Urinary bladder (tissue), 4 donors: ENCODE data around the gene ATG14. TPM values are rescaled to one million over a fixed set of nuclear protein-coding genes. Genes with fewer than 3 reads are reported as not detected.
"Not testable (repeated sequence)": the region's sequence is repeated elsewhere in the genome, so short reads cannot be mapped to it uniquely, and the experiment has no call there.

ENCODE experiments used
- DNase-seq: peaks from one replicate; pipeline ENCODE4 v3.0.0-alpha.2; 2015; ENCODE audit errors: extremely low spot score
- H3K27ac ChIP-seq: one replicate; pipeline ENCODE4 v1.5.1; 2013; ENCODE audit warnings: low read depth, mild to moderate bottlenecking, moderate library complexity
- H3K36me3 ChIP-seq: one replicate; pipeline ENCODE4 v1.6.1; 2013; ENCODE audit warnings: mild to moderate bottlenecking, moderate library complexity; ENCODE audit not compliant: insufficient read depth
- H3K4me1 ChIP-seq: one replicate; pipeline ENCODE4 v1.6.1; 2013; ENCODE audit warnings: mild to moderate bottlenecking, moderate library complexity; ENCODE audit not compliant: insufficient read depth
- H3K4me3 ChIP-seq: one replicate; pipeline ENCODE4 v1.5.1; 2013; ENCODE audit warnings: low read depth, low read length
- WGBS: extraction: QIAGEN DNeasy Blood & Tissue Kit; methylation state at CpG from one replicate; pipeline ENCODE4 v1.1.7; 2013; 5-methylcytosine and 5-hydroxymethylcytosine counted together
- polyA plus RNA-seq: library from polyadenylated mRNA; stranded (reverse); fragments of 200-250 nt; gene quantifications from one replicate; pipeline ENCODE4 v1.2.3, GENCODE V29; 2013
- total RNA-seq: library from RNA; depleted of rRNA; stranded (reverse); fragments of >200 nt; gene quantifications from one replicate; pipeline ENCODE4 v1.2.3, GENCODE V29; 2014
- donor health status: healthy with polysubstance abuse.
- donor health status: healthy.

The ATG14 gene
- total and polyA plus RNA-seq, 2 donors: 9.7 to 24.7 TPM

DNA sequence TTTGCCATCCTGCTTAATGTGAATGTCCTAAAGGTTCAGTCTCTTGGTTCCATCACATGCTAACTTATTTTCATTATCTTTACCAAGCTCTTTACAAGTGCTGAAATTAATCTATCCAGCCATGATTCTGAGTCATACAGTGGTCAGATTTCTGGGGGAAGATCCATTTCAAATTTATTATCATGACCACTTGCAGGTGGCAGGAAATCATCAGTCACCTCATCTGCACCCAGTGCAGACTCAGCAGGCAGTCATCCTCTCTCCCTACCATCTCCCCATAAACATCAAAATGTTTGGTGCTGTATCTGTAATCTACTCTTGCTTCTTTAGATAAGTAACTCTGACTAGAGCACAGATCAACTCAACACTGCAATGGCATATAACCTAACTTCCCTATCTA, 23.5 kb downstream of the ATG14 start:
- Histone ChIP-seq H3K36me3 (peaks cover 5% of the 10 kb centered on the region), H3K4me3 (no peak overlapping the region), H3K27ac (no peak overlapping the region), H3K4me1 (no peaks in the 10 kb centered on the region)
- no peak for DNase-seq

DNA sequence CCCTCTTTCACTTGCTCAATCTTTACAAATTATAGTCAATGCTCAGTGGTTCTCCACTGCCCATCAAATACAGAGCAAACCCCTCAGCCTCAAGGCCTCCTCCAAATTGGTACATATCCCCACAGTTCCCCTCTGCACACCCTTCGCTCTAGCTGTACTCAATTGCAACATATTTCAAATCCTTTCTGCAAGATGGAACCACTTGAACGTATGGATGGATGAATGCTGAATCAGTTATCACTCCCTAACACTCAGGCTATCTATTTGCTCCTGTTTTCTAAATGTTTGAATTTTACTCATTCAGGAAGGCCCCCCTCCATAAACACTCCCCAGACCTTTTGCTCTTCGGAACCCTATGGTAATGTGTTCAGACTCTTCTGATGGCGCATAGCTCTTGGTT, 24.5 kb downstream of the ATG14 start:
- no peak overlapping the region for H3K27ac ChIP-seq
- peaks cover 5% of the 10 kb centered on the region for H3K36me3 ChIP-seq
- no peak overlapping the region for H3K4me3 ChIP-seq
- no peak for DNase-seq
- WGBS: 96% methylated on average over 4 of the region's 4 CpGs
- H3K4me1 ChIP-seq: no peaks in the 10 kb centered on the region

DNA sequence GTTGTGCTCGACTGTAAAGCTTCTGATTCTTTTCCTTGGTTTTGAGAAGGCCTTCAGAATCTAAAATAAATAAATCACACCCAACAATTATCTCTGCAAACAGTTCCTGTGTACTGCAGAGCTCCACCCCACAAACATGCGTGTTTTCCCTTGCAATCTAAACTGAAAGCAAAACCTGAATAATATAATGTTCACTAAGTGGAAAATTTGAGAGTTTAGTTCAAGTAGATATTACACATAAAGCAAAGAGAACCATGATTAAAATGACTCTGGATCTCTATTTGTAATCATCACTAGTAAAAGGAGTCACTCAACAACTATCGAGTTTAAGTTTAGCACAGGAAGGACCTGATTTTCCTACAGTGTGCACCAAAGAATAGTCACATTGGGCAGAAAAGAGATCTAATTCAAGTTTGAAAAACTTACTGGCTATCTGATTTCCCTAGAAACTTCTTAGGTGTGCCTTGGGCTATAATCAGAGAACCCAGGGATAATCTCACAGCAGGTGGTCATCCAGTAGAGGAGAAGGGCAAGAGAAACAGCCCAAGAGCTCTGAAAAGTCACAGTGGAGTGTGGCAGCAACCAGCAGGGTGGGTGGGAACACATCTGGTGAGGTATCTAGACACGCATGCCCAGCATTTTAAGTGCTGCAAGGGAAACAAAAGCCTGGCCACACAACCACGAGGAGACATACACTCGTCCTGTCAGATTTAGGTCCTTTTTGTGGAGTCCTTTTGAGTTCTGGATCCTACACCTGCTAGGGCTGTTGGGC, 25.4 kb downstream of the ATG14 start:
- no peak overlapping the region for H3K4me3 ChIP-seq
- H3K4me1 ChIP-seq: no peaks in the 10 kb centered on the region
- WGBS: 84% methylated on average over 6 of the region's 6 CpGs
- H3K27ac ChIP-seq: no peak overlapping the region
- DNase-seq: no peak
- peaks cover 6% of the 10 kb centered on the region for H3K36me3 ChIP-seq

GRCh38 chr14:55384536-55384935, 27.1 kb downstream of the ATG14 start:
- H3K27ac ChIP-seq: no peak overlapping the region

DNA sequence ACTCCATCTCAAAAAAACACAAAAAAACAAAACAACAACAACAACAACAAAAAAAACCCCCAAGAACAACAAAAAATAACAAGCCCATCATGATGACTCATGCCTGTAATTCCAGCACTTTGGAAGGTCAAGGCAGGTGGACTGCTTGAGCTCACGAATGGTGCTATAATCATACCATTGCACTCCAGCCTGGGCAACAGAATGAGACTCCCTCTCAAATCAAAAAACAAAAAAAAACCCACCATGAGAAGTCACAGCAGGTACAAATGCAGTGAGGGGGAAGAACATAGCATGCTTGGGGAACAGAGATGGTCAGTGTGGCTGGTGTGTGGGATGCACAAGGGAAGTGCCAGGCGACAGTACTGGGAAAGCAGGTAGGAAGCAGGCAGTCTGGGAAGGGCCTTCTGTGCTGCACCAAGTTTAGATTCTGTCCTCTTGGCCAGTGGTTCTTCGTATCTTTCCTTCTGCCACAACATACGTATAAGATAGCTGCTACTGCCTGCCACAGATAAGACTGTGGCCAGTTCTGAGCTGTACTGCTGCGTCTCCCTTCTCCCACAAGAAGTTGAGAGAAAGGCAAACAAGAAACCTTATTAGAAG, 28.0 kb downstream of the ATG14 start:
- H3K4me1 ChIP-seq: no peaks in the 10 kb centered on the region
- no peak overlapping the region for H3K27ac ChIP-seq
- H3K4me3 ChIP-seq: no peak overlapping the region
- 84% methylated on average over 5 of the region's 5 CpGs for WGBS
- no peak for DNase-seq
- peaks cover 5% of the 10 kb centered on the region for H3K36me3 ChIP-seq

More at GRCh38 chr14:55384536-55384935, 27.1 kb downstream of the ATG14 start:
- DNase-seq: no peak
- 79% methylated on average over 3 of the region's 3 CpGs for WGBS
- peaks cover 6% of the 10 kb centered on the region for H3K36me3 ChIP-seq
- no peak overlapping the region for H3K4me3 ChIP-seq
- no peaks in the 10 kb centered on the region for H3K4me1 ChIP-seq

DNA sequence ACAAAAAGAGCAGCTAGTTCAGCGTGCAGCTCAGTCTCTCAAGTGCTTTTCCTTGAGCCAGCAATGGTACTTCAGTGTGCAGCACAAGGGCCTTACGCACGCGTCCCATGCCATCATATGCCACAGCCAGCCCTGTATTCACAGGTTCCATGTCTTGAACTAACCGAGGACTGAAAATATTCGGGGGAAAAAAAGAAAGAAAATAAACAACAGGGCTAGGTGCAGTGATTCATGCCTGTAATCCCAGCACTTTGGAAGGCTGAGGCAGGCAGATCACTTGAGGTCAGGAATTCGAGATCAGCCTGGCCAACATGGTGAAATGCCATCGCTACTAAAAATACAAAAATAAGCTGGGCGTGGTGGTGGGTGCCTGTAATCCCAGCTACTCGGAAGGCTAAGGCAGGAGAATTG, 28.6 kb downstream of the ATG14 start:
- 86% methylated on average over 10 of the region's 10 CpGs for WGBS
- not testable (repeated sequence) for DNase-seq, H3K4me3 ChIP-seq, H3K27ac ChIP-seq, H3K36me3 ChIP-seq, H3K4me1 ChIP-seq

- no peaks in the 10 kb centered on the region for H3K4me1 ChIP-seq
- H3K27ac ChIP-seq: no peak overlapping the region
- WGBS: 75% methylated on average over 4 of the region's 4 CpGs
- peaks cover 4% of the 10 kb centered on the region for H3K36me3 ChIP-seq
- no peak for DNase-seq
- no peak overlapping the region for H3K4me3 ChIP-seq
Measured at GRCh38 chr14:55382483-55382882, 29.1 kb downstream of the ATG14 start.

- no peaks in the 10 kb centered on the region for H3K4me1 ChIP-seq
- WGBS: 95% methylated on average over 2 of the region's 2 CpGs
- DNase-seq: no peak
- H3K36me3 ChIP-seq: peaks cover 1% of the 10 kb centered on the region
- no peak overlapping the region for H3K27ac ChIP-seq
- no peak overlapping the region for H3K4me3 ChIP-seq
Measured at GRCh38 chr14:55381561-55381960, 30.1 kb downstream of the ATG14 start.

GRCh38 chr14:55381040-55381439, 30.6 kb downstream of the ATG14 start:
- H3K4me3 ChIP-seq: no peak overlapping the region
- H3K4me1 ChIP-seq: no peaks in the 10 kb centered on the region
- H3K27ac ChIP-seq: no peak overlapping the region
- DNase-seq: no peak
- H3K36me3 ChIP-seq: peaks cover 1% of the 10 kb centered on the region
- 84% methylated on average over 5 of the region's 5 CpGs for whole genome bisulfite sequencing

GRCh38 chr14:55377236-55377635, 34.4 kb downstream of the ATG14 start:
- Histone ChIP-seq H3K36me3 (peaks cover 1% of the 10 kb centered on the region), H3K27ac (no peak overlapping the region), H3K4me3 (no peak overlapping the region), H3K4me1 (no peaks in the 10 kb centered on the region)
- no peak for DNase-seq
- 94% methylated on average over 5 of the region's 5 CpGs for WGBS

DNA sequence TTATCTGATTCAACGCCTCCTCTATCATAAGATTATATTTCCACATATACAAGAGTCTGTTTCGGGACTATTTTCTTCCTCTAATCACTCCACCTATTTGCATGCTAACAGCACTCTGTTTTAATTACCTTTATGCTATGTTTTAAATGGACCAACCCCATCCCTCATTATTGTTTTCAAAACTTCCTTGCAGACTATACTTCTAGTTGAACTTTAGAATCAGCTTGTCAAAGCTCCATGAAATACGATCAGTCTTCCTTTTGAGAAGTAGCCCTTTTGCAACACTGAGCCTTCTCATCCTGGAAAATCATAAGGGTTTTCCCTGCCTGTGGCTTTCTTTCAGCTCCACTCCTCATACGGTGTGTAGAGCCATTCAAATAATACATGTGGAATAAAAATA, 36.9 kb downstream of the ATG14 start:
- Histone ChIP-seq H3K36me3 (peaks cover 3% of the 10 kb centered on the region), H3K27ac (no peak overlapping the region), H3K4me1 (no peaks in the 10 kb centered on the region), H3K4me3 (no peak overlapping the region)
- DNase-seq: no peak
- 93% methylated on average over 4 of the region's 4 CpGs for WGBS

GRCh38 chr14:55373784-55374705, 37.6 kb downstream of the ATG14 start:
- no peaks in the 10 kb centered on the region for H3K4me1 ChIP-seq
- H3K27ac ChIP-seq: no peak overlapping the region
- 87% methylated on average over 5 of the region's 5 CpGs for WGBS
- DNase-seq: no peak
- no peak overlapping the region for H3K4me3 ChIP-seq
- H3K36me3 ChIP-seq: peaks cover 3% of the 10 kb centered on the region

DNA sequence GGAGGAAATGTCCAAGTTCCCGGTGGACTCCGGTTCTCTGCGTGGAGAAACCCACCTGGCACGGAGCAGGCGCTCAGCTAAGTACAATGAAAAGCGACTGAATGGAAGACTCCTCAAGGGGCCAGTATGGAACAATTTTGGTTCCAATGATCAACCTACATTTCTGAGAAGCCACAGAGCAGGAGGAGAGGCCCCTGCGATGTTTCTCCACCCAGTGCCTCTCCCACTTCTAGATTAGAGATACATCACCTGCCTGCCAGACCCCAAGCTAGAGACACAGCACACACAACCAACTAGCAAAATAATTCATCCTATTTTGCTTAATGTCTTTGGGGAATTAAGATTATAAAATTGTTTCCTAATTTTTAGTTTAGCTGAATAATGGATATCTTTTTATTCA, 38.8 kb downstream of the ATG14 start:
- Histone ChIP-seq H3K27ac (no peak overlapping the region), H3K36me3 (peaks cover 3% of the 10 kb centered on the region), H3K4me1 (no peaks in the 10 kb centered on the region), H3K4me3 (no peak overlapping the region)
- 95% methylated on average over 7 of the region's 7 CpGs for WGBS
- no peak for DNase-seq

DNA sequence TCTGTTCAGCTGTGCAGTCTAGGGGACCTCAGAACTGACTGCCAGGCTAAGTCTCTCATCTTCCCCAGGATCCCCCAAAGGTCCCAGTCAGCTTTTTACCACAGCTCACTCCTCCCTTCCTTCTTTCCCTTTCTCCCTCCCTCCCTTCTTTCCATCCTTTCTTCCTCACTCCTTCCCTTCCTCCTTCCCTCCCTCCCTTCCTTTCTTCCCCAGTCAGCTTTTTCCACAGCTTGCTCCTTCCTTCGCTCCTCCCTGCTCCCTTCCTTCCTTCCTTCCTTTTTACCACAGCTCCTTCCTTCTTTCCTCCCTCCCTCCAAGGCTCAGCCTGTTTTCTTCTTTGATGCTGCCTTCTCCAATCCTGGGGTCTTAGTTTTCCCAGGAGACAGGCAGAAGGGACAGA, 39.2 kb downstream of the ATG14 start:
- H3K36me3 ChIP-seq: peaks cover 3% of the 10 kb centered on the region
- H3K4me3 ChIP-seq: no peak overlapping the region
- 98% methylated on average over 1 of the region's 1 CpG for WGBS
- DNase-seq: no peak
- no peak overlapping the region for H3K27ac ChIP-seq
- no peaks in the 10 kb centered on the region for H3K4me1 ChIP-seq
